ENCODE measurements around the gene MAST4. TPM values are rescaled to one million over a fixed set of nuclear protein-coding genes. Genes with fewer than 3 reads are reported as not detected.

MAST4 gene
- total and polyA plus RNA-seq, 2 of the 8 experiments (the other 6 are each of a cell fraction or from before 2014, with no cell fraction given), result 1.5 to 2.6 TPM

- Histone ChIP-seq H3K4me2 (ENCODE audit: insufficient read depth in 1 of 2, low read depth in 2 of 2, low read length in 2 of 2) (no peak overlapping the region), H2BK120ac (replicated peaks; ENCODE audit: low read depth, low read length) (no peak overlapping the region), H2AFZ (ENCODE audit: low read length) (no peak overlapping the region), H3K23me2 (ENCODE audit: low read depth, low read length) (no peaks in the 10 kb centered on the region), H3K36me3 (ENCODE audit: control insufficient read depth in 2 of 4, insufficient read depth in 4 of 4, low read length in 3 of 4) (no peaks in the 10 kb centered on the region), H3K23ac (ENCODE audit: insufficient read length) (no peak overlapping the region), H3K79me1 (ENCODE audit: low read depth, low read length) (no peaks in the 10 kb centered on the region), H3K4ac (replicated peaks; ENCODE audit: insufficient read length, low read depth, low read length) (no peak overlapping the region), H3K18ac (ENCODE audit: extremely low read depth, low read length) (no peak overlapping the region), H4K91ac (replicated peaks; ENCODE audit: insufficient read length, low read length) (no peak overlapping the region), H2BK12ac (ENCODE audit: low read depth, low read length) (no peak overlapping the region), H3K56ac (replicated peaks; ENCODE audit: insufficient read length, low read depth, low read length) (no peak overlapping the region), H2BK15ac (ENCODE audit: low read length) (no peak overlapping the region), H3K4me1 (replicated peaks in 1 of 4; ENCODE audit: control insufficient read depth in 3 of 4, insufficient read depth in 4 of 4, low read length in 3 of 4) (no peaks in the 10 kb centered on the region), H4K8ac (ENCODE audit: extremely low read depth, insufficient read depth, low read length) (no peak overlapping the region), H3K27me3 (replicated peaks in 1 of 4; ENCODE audit: control insufficient read depth in 3 of 4, extremely low read depth in 1 of 4, insufficient read depth in 3 of 4, low read length in 3 of 4) (no peaks in the 10 kb centered on the region), H4K20me1 (replicated peaks in 1 of 2; ENCODE audit: control insufficient read depth in 1 of 2, insufficient read depth in 2 of 2, low read length in 2 of 2) (no peaks in the 10 kb centered on the region), H2BK5ac (ENCODE audit: low read depth, low read length) (no peak overlapping the region), H4K5ac (ENCODE audit: insufficient read length, low read depth, low read length) (no peak overlapping the region), H3K9ac (replicated peaks in 1 of 4; ENCODE audit: extremely low read depth in 1 of 4, low read depth in 3 of 4, low read length in 3 of 4) (no peak overlapping the region), H3K9me3 (ENCODE audit: insufficient read depth in 2 of 2, low read depth in 1 of 2, low read length in 1 of 2) (peaks cover 0 to 3% of the 10 kb centered on the region in 2 experiments; a peak in 1 of 4 replicates), H3K4me3 (ENCODE audit: extremely low read depth in 1 of 4, insufficient read depth in 2 of 4, low read depth in 3 of 4, low read length in 4 of 4) (no peak overlapping the region), H3K27ac (ENCODE audit: low read depth, low read length) (no peak overlapping the region), H3K79me2 (ENCODE audit: control insufficient read depth in 1 of 2, insufficient read depth in 2 of 2, low read length in 2 of 2) (no peaks in the 10 kb centered on the region), H2BK20ac (ENCODE audit: low read length) (no peak overlapping the region), H3K14ac (ENCODE audit: insufficient read length) (no peak overlapping the region), H2AK5ac (ENCODE audit: low read depth, low read length) (no peak overlapping the region)
- DNase-seq (ENCODE audit: low read depth in 1 of 2, low spot score in 2 of 2) (no peak), FAIRE-seq (no peak)
- WGBS, 2 experiments (ENCODE audit: extremely low coverage in 1 of 2, insufficient coverage in 1 of 2, insufficient read length in 1 of 2, insufficient replicate concordance in 2 of 2, low coverage in 1 of 2, low lambda C conversion rate in 2 of 2, missing lambda C conversion rate in 1 of 2), result 89% methylated on average over 4 of the region's 4 CpGs; no CpG with 5 or more reads in 1 of the 2 experiments
- POLR2A ChIA-PET (ENCODE audit: partially characterized antibody), result no interaction called here
- CTCF ChIA-PET (ENCODE audit: partially characterized antibody), result interaction anchor here (1.0 kb wide), 1 partner anchor 9 kb away, joined by 3 read pairs; no protein-coding TSS in a partner anchor
- no peak for TF ChIP-seq FOSL1 (IDR thresholded peaks at IDR 0.05; ENCODE audit: insufficient read depth, low read depth, low read length)
Observed at GRCh38 chr5:66560371-66560770, 35.8 kb upstream of the MAST4 start.

Data from H1 (cell line).